ENCODE data around the gene PTPRG.
"Not testable (repeated sequence)": the region's sequence is repeated elsewhere in the genome, so short reads cannot be mapped to it uniquely, and the experiment has no call there.

Gene PTPRG

GRCh38 chr3:62038798-62039197 is 477.4 kb downstream of the PTPRG start:
- DNase-seq = not testable (repeated sequence)

GRCh38 chr3:62039586-62039985 is 478.2 kb downstream of the PTPRG start:
- DNase-seq = no peak

GRCh38 chr3:62041681-62042080 is 480.3 kb downstream of the PTPRG start:
- no peak for DNase-seq

- DNase-seq = no peak
Observed at GRCh38 chr3:62044874-62045411, 483.6 kb downstream of the PTPRG start.

- no peak for DNase-seq
Observed at GRCh38 chr3:62046326-62046725, 485.0 kb downstream of the PTPRG start.

- no peak for DNase-seq
Observed at GRCh38 chr3:62048577-62048976, 487.2 kb downstream of the PTPRG start.

GRCh38 chr3:62049033-62049432 is 487.7 kb downstream of the PTPRG start:
- no peak for DNase-seq

- DNase-seq = peak; percentile 14
Observed at GRCh38 chr3:62051506-62051905, 490.1 kb downstream of the PTPRG start.

- no peak for DNase-seq
Observed at GRCh38 chr3:62052331-62052730, 491.0 kb downstream of the PTPRG start.

- no peak for DNase-seq
Observed at GRCh38 chr3:62056658-62057057, 495.3 kb downstream of the PTPRG start.

GRCh38 chr3:62057339-62058047 is 496.1 kb downstream of the PTPRG start:
- no peak for DNase-seq

- DNase-seq = no peak
Observed at GRCh38 chr3:62065985-62066693, 504.8 kb downstream of the PTPRG start.

GRCh38 chr3:62068337-62068736 is 507.0 kb downstream of the PTPRG start:
- DNase-seq = no peak

- no peak for DNase-seq
Observed at GRCh38 chr3:62070891-62071290, 509.5 kb downstream of the PTPRG start.

- DNase-seq = no peak
Observed at GRCh38 chr3:62073038-62073437, 511.7 kb downstream of the PTPRG start.

GRCh38 chr3:62084558-62084957 is 523.2 kb downstream of the PTPRG start:
- DNase-seq = no peak

- DNase-seq = no peak
Observed at GRCh38 chr3:62088472-62089104, 527.2 kb downstream of the PTPRG start.

- DNase-seq = no peak
Observed at GRCh38 chr3:62090066-62090465, 528.7 kb downstream of the PTPRG start.

GRCh38 chr3:62090519-62090918 is 529.1 kb downstream of the PTPRG start:
- DNase-seq = no peak

- DNase-seq = no peak
Observed at GRCh38 chr3:62093025-62093424, 531.7 kb downstream of the PTPRG start.

- DNase-seq = no peak
Observed at GRCh38 chr3:62094461-62094860, 533.1 kb downstream of the PTPRG start.

GRCh38 chr3:62095080-62095479 is 533.7 kb downstream of the PTPRG start:
- no peak for DNase-seq

- DNase-seq = no peak
Observed at GRCh38 chr3:62095756-62096155, 534.4 kb downstream of the PTPRG start.

- DNase-seq = no peak
Observed at GRCh38 chr3:62096521-62096920, 535.1 kb downstream of the PTPRG start.
